Fibroblast of lung (primary cell): Measurements from ENCODE around the gene UQCRHL.

Source experiments
- EZH2 ChIP-seq: IDR thresholded peaks from 2 replicates; pipeline ENCODE4 v1.5.1; 2012; ENCODE audit warnings: low read length, control low read depth, mild to moderate bottlenecking; ENCODE audit errors: missing control alignments
- TF ChIP-seq, protein P1 (sequence below), 2 donors: IDR thresholded peaks in 1 of 2; conservative IDR thresholded peaks in 1 of 2; 1 replicate in 1 of 2; 2 replicates in 1 of 2; pipeline ENCODE4 v1.5.1; 2011 to 2012; ENCODE audit warnings: low read length in 2 of 2, control low read depth in 1 of 2, inconsistent platforms in 1 of 2, low read depth in 1 of 2, mild to moderate bottlenecking in 1 of 2

GRCh38 chr1:15847893-15848142 lies 40.4 kb upstream of the UQCRHL start:
- TF ChIP-seq, protein P1, sequence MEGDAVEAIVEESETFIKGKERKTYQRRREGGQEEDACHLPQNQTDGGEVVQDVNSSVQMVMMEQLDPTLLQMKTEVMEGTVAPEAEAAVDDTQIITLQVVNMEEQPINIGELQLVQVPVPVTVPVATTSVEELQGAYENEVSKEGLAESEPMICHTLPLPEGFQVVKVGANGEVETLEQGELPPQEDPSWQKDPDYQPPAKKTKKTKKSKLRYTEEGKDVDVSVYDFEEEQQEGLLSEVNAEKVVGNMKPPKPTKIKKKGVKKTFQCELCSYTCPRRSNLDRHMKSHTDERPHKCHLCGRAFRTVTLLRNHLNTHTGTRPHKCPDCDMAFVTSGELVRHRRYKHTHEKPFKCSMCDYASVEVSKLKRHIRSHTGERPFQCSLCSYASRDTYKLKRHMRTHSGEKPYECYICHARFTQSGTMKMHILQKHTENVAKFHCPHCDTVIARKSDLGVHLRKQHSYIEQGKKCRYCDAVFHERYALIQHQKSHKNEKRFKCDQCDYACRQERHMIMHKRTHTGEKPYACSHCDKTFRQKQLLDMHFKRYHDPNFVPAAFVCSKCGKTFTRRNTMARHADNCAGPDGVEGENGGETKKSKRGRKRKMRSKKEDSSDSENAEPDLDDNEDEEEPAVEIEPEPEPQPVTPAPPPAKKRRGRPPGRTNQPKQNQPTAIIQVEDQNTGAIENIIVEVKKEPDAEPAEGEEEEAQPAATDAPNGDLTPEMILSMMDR (conservative IDR thresholded peaks at IDR 0.05 in 1 of 2, IDR thresholded peaks at IDR 0.05 in 1 of 2; ENCODE audit: low read depth in 1 of 2, low read length in 2 of 2), result no peak
- no peak for TF ChIP-seq EZH2
